H1 (cell line): ENCODE data around the gene ZRANB3. TPM values are rescaled to one million over a fixed set of nuclear protein-coding genes. Genes with fewer than 3 reads are reported as not detected.

Source experiments
- BACH1 ChIP-seq: IDR thresholded peaks from 2 replicates; pipeline ENCODE4 v1.6.1; 2012; ENCODE audit warnings: low read length, improper control_type of control experiment
- GTF2F1 ChIP-seq: IDR thresholded peaks from 2 replicates; pipeline ENCODE4 v1.6.1; 2012; ENCODE audit warnings: low read depth, low read length, improper control_type of control experiment, borderline replicate concordance
- KDM1A ChIP-seq: fragments of 200-600, 300-600 bp; sonication (generic); IDR thresholded peaks from 2 replicates; pipeline ENCODE4 v1.7.1; 2016; ENCODE audit warnings: mild to moderate bottlenecking, low read length, borderline replicate concordance
- KDM4A ChIP-seq: IDR thresholded peaks from one replicate; pipeline ENCODE4 v1.7.1; 2012; ENCODE audit warnings: low read depth, mild to moderate bottlenecking, moderate library complexity, low read length, inconsistent platforms; ENCODE audit not compliant: severe bottlenecking
- SIN3A ChIP-seq, 2 experiments: IDR thresholded peaks in 1 of 2; conservative IDR thresholded peaks in 1 of 2; 2 replicates each; pipeline ENCODE4 v1.6.1; 2011 to 2012; ENCODE audit warnings: low read length in 2 of 2, improper control_type of control experiment in 1 of 2, low read depth in 1 of 2, mild to moderate bottlenecking in 1 of 2
- SRF ChIP-seq: IDR thresholded peaks from 2 replicates; pipeline ENCODE4 v1.6.1; 2011; ENCODE audit warnings: mild to moderate bottlenecking, low read depth, low read length, moderate library complexity
- polyA plus RNA-seq, 7 experiments: library from polyadenylated mRNA; depleted of rRNA in 3 of 7; stranded (reverse) in 5 of 7; unstranded in 2 of 7; fragments of >200 nt in 5 of 7; fragments of 200-250 nt in 2 of 7; gene quantifications; 1 replicate in 5 of 7; 2 replicates in 1 of 7; 4 replicates in 1 of 7; pipeline versions ENCODE4 v1.2.1 to v1.2.3, GENCODE V29; 2011 to 2013; ENCODE audit warnings: missing spikeins in 2 of 7, mixed read lengths in 2 of 7
- total RNA-seq: library from RNA; stranded (reverse); fragmentation: NEBNext Ultra II Directional; extraction: Animal tissue kit (Norgen Biotek cat#: 25700); gene quantifications from 2 replicates; pipeline ENCODE4 v1.2.1, GENCODE V29; 2021
- TF ChIP-seq, protein P1 (sequence below): IDR thresholded peaks from 2 replicates; pipeline ENCODE4 v1.6.1; 2012; ENCODE audit warnings: inconsistent platforms

The ZRANB3 gene
- total and polyA plus RNA-seq, 2 of the 8 experiments (the other 6 are each of a cell fraction or from before 2014, with no cell fraction given), result 4.5 to 19.3 TPM

DNA sequence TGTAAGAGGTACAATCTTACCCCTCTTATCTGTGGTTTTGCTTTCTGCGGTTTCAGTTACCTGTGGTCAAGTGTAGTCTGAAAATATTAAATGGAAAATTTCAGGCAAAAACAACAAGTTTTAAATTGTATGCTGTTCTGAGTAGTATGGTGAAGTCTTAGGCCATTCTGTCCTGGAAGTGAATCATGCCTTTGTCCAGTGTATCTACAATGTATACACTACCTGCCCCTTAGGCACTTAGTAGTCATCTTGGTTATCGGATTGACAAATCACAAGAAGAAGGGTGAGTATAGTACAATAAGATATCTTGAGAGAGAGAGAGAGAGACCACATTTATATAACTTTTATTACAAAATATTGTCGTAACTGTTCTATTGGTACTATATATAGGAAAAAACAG, 435.4 kb downstream of the ZRANB3 start (continued):
- no peak for TF ChIP-seq KDM1A
- TF ChIP-seq BACH1, result no peak
- TF ChIP-seq GTF2F1, result no peak
- TF ChIP-seq KDM4A, result no peak
- no peak for TF ChIP-seq SIN3A (conservative IDR thresholded peaks at IDR 0.05 in 1 of 2, IDR thresholded peaks at IDR 0.05 in 1 of 2; ENCODE audit: low read depth in 1 of 2, low read length in 2 of 2)
- TF ChIP-seq, protein P1, sequence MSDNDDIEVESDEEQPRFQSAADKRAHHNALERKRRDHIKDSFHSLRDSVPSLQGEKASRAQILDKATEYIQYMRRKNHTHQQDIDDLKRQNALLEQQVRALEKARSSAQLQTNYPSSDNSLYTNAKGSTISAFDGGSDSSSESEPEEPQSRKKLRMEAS, result no peak
- no peak for TF ChIP-seq SRF
